ENCODE data around the gene HYOU1.
"Not testable (repeated sequence)": the region's sequence is repeated elsewhere in the genome, so short reads cannot be mapped to it uniquely, and the experiment has no call there.

Gene HYOU1

GRCh38 chr11:119018074-119018938 is 38.7 kb downstream of the HYOU1 start, which contains the start of the genes RPS25 and TRAPPC4:
Gene RPS25, minus strand, starts transcription at chr11:119018343. Its CDS starts 59 bp downstream, at chr11:119018284.
Gene TRAPPC4, plus strand, starts transcription at chr11:119018766. Its CDS starts 30 bp downstream, at chr11:119018796.
- DNase-seq, result peak; percentile 93

GRCh38 chr11:119017377-119017776 is 39.6 kb downstream of the HYOU1 start:
- DNase-seq, result not testable (repeated sequence)

- DNase-seq, result no peak
Observed at GRCh38 chr11:119016216-119017009, 40.6 kb downstream of the HYOU1 start.

GRCh38 chr11:119015054-119015611 is 41.9 kb downstream of the HYOU1 start:
- no peak for DNase-seq

GRCh38 chr11:119014209-119014924 is 42.6 kb downstream of the HYOU1 start:
- no peak for DNase-seq

- no peak for DNase-seq
Observed at GRCh38 chr11:119012629-119013170, 44.3 kb downstream of the HYOU1 start.

GRCh38 chr11:119011476-119012053 is 45.4 kb downstream of the HYOU1 start:
- no peak for DNase-seq

GRCh38 chr11:119006656-119007055 is 50.3 kb downstream of the HYOU1 start:
- no peak for DNase-seq

GRCh38 chr11:119000906-119001305 is 56.1 kb downstream of the HYOU1 start:
- no peak for DNase-seq

GRCh38 chr11:118998822-118999221 is 58.2 kb downstream of the HYOU1 start:
- DNase-seq, result no peak

- DNase-seq, result no peak
Observed at GRCh38 chr11:118998388-118998717, 58.7 kb downstream of the HYOU1 start.

- peak; percentile 95 for DNase-seq
Observed at GRCh38 chr11:118997627-118998387, 59.2 kb downstream of the HYOU1 start, which contains the start of gene CENATAC. Gene CENATAC, plus strand, starts transcription at chr11:118998138. Its CDS starts 60 bp downstream, at chr11:118998198.

- peak; percentile 4 for DNase-seq
Observed at GRCh38 chr11:118996926-118997626, 59.9 kb downstream of the HYOU1 start.

Data from T-helper 9 cell (primary cell).